GM12878 (cell line): Measurements from ENCODE around the gene CTH. TPM values are rescaled to one million over a fixed set of nuclear protein-coding genes. Genes with fewer than 3 reads are reported as not detected.

Source experiments
- ATAC-seq: fragments of 200-7000 bp; cut with Tn5 transposase; 3 replicates; pipeline ENCODE4 v1.9.1; 2020; ENCODE audit warnings: mild to moderate bottlenecking, moderate library complexity
- BruUV-seq: library from RNA; stranded (reverse); fragments of 400-500 nt; replicated peaks from 2 replicates; lab custom pipeline; 2021; lab: Mats Ljungman, UMichigan
- CTCF ChIA-PET: fragments of 300-600 bp; sonication (Branson Sonifier 250); formaldehyde crosslinking; extraction: SDS; loops from one replicate; lab custom pipeline; 2021; ENCODE audit warnings: inconsistent platforms; lab: Yijun Ruan, JAX
- POLR2A ChIA-PET: fragments of 350-600 bp; formaldehyde crosslinking; extraction: SDS; loops from one replicate; lab custom pipeline; 2021; ENCODE audit warnings: inconsistent platforms; lab: Charles Lee
- RAD21 ChIA-PET: fragments of 300-600 bp; sonication (Branson Sonifier 250); formaldehyde crosslinking; loops from one replicate; lab custom pipeline; 2023; ENCODE audit warnings: antibody characterized with exemption; ENCODE audit not compliant: unreplicated experiment; lab: Charles Lee
- SMC1A ChIA-PET: fragments of 300-600 bp; sonication (Branson Sonifier 250); formaldehyde crosslinking; loops from one replicate; lab custom pipeline; 2023; ENCODE audit not compliant: unreplicated experiment, uncharacterized antibody; lab: Charles Lee
- DNase-seq: peaks from one replicate; pipeline ENCODE4 v3.0.0-alpha.2; 2011; ENCODE audit warnings: low read depth, low spot score
- FAIRE-seq: peaks from 3 replicates; lab custom pipeline; 2011; peaks lifted over from hg19 to GRCh38; lab: Jason Lieb, UNC
- H2AFZ ChIP-seq: 2 replicates; pipeline ENCODE4 v1.6.0; 2011; ENCODE audit warnings: low read depth, low read length, control low read depth; ENCODE audit not compliant: control insufficient read depth
- H3K27ac ChIP-seq: 2 replicates; pipeline ENCODE4 v1.5.1; 2011; ENCODE audit warnings: control low read depth; ENCODE audit not compliant: control insufficient read depth, insufficient read depth
- H3K27me3 ChIP-seq, 2 experiments: replicated peaks in 1 of 2; 2 replicates each; pipeline versions ENCODE4 v1.6.0 to v1.6.1; 2011; ENCODE audit warnings: low read length in 1 of 2; ENCODE audit not compliant: control insufficient read depth in 2 of 2, insufficient read depth in 2 of 2
- H3K36me3 ChIP-seq, 2 experiments: 2 replicates each; pipeline ENCODE4 v1.5.1; 2011; ENCODE audit warnings: low read length in 1 of 2; ENCODE audit not compliant: control insufficient read depth in 2 of 2, insufficient read depth in 2 of 2
- H3K4me1 ChIP-seq: 2 replicates; pipeline ENCODE4 v1.6.1; 2011; ENCODE audit warnings: mild to moderate bottlenecking, low read length, moderate library complexity, mixed read lengths; ENCODE audit not compliant: control insufficient read depth, insufficient read depth
- H3K4me2 ChIP-seq: 2 replicates; pipeline ENCODE4 v1.6.0; 2011; ENCODE audit warnings: control low read depth; ENCODE audit not compliant: control insufficient read depth, insufficient read depth
- H3K4me3 ChIP-seq: fragments of 200-600 bp; sonication (generic); 2 replicates; pipeline ENCODE4 v1.5.1; 2016
- H3K79me2 ChIP-seq: 2 replicates; pipeline ENCODE4 v1.6.0; 2011; ENCODE audit warnings: low read length; ENCODE audit not compliant: control insufficient read depth, insufficient read depth
- H3K9ac ChIP-seq: 2 replicates; pipeline ENCODE4 v1.8.0; 2011; ENCODE audit warnings: low read length, control low read depth, mixed read lengths; ENCODE audit not compliant: control insufficient read depth, insufficient read depth
- H3K9me3 ChIP-seq: replicated peaks from 3 replicates; pipeline ENCODE4 v1.5.1; 2011; ENCODE audit warnings: mild to moderate bottlenecking, low read length; ENCODE audit not compliant: control insufficient read depth, insufficient read depth
- H4K20me1 ChIP-seq: 2 replicates; pipeline ENCODE4 v1.6.0; 2011; ENCODE audit not compliant: control insufficient read depth, insufficient read depth
- ASH2L ChIP-seq: fragments of 300-600, 200-600 bp; sonication (generic); IDR thresholded peaks from 2 replicates; pipeline ENCODE4 v1.6.1; 2017; ENCODE audit warnings: low read depth, mild to moderate bottlenecking, borderline replicate concordance
- ATF3 ChIP-seq: IDR thresholded peaks from 2 replicates; pipeline ENCODE4 v1.6.1; 2011; ENCODE audit warnings: low read depth, mild to moderate bottlenecking, low read length, moderate library complexity, borderline replicate concordance; ENCODE audit errors: extremely low read depth
- CBX3 ChIP-seq: fragments of 200-600 bp; sonication (generic); IDR thresholded peaks from 2 replicates; pipeline ENCODE4 v1.6.1; 2016; ENCODE audit warnings: low read depth, borderline replicate concordance
- DPF2 ChIP-seq: fragments of 450-650 bp; IDR thresholded peaks from 2 replicates; pipeline ENCODE4 v1.6.1; 2017; ENCODE audit warnings: mild to moderate bottlenecking
- EP300 ChIP-seq, 2 experiments: fragments of 150-350 bp in 1 of 2; IDR thresholded peaks; 2 replicates each; pipeline ENCODE4 v1.6.1; 2011 to 2012; ENCODE audit warnings: low read depth in 2 of 2, low read length in 2 of 2, borderline replicate concordance in 1 of 2, improper control_type of control experiment in 1 of 2, inconsistent platforms in 1 of 2; ENCODE audit not compliant: control insufficient read depth in 1 of 2
- IKZF1 ChIP-seq: fragments of 450-650 bp; conservative IDR thresholded peaks from 2 replicates; pipeline ENCODE4 v1.6.1; 2017; ENCODE audit warnings: antibody characterized with exemption, mild to moderate bottlenecking
- IKZF2 ChIP-seq, 2 experiments: fragments of 450-650 bp; IDR thresholded peaks; 2 replicates each; pipeline ENCODE4 v1.6.1; 2017; ENCODE audit warnings: mild to moderate bottlenecking in 2 of 2, moderate library complexity in 2 of 2
- RAD51 ChIP-seq: fragments of 450-650 bp; IDR thresholded peaks from 2 replicates; pipeline ENCODE4 v1.6.1; 2016; ENCODE audit warnings: moderate library complexity, mild to moderate bottlenecking, inconsistent platforms
- RELB ChIP-seq: fragments of 450-650 bp; IDR thresholded peaks from 2 replicates; pipeline ENCODE4 v1.6.1; 2017; ENCODE audit warnings: low read depth, mild to moderate bottlenecking, moderate library complexity
- SMAD5 ChIP-seq: IDR thresholded peaks from 2 replicates; pipeline ENCODE4 v1.6.1; 2016; ENCODE audit warnings: antibody characterized with exemption, low read depth
- SPI1 ChIP-seq: IDR thresholded peaks from 2 replicates; pipeline ENCODE4 v1.6.1; 2011; ENCODE audit warnings: low read depth, mild to moderate bottlenecking, low read length, moderate library complexity, borderline replicate concordance; ENCODE audit not compliant: insufficient read depth
- TBL1XR1 ChIP-seq: IDR thresholded peaks from 2 replicates; pipeline ENCODE4 v1.6.1; 2012; ENCODE audit warnings: low read depth, low read length, improper control_type of control experiment
- ZBTB11 ChIP-seq: fragments of 450-650 bp; formaldehyde crosslinking; IDR thresholded peaks from 2 replicates; pipeline ENCODE4 v1.5.0; 2022; ENCODE audit warnings: mild to moderate bottlenecking, missing genetic modification characterization
- in situ Hi-C: fragments of 300-500 bp; cut with MboI; formaldehyde crosslinking; loops from 9 replicates; pipeline ENCODE4 v1.14.3; 2018; ENCODE audit warnings: mixed read lengths
- intact Hi-C: fragments of 100-400 bp; cut with micrococcal nuclease; formaldehyde crosslinking; loops from one replicate; pipeline ENCODE4 v1.14.2; 2022; ENCODE audit not compliant: unreplicated experiment
- polyA plus RNA-seq, 11 experiments: library from polyadenylated mRNA; depleted of rRNA in 4 of 11; unstranded in 6 of 11; stranded (reverse) in 5 of 11; fragments of >200 nt; fragmentation: Nextera tagmentation in 4 of 11; fragmentation: Illumina TruSeq in 1 of 11; extraction: Ambion mirVana in 4 of 11; extraction: Trizol in 1 of 11; gene quantifications; 1 replicate in 1 of 11; 2 replicates in 10 of 11; pipeline versions ENCODE4 v1.2.1 to v1.2.3, GENCODE V29; 2011 to 2016; ENCODE audit warnings: inconsistent platforms in 2 of 11, missing spikeins in 2 of 11, low read depth in 1 of 11
- total RNA-seq, 4 experiments: library from RNA; depleted of rRNA in 3 of 4; stranded (reverse); fragments of >200 nt in 3 of 4; fragmentation: Illumina TruSeq in 1 of 4; extraction: Trizol in 1 of 4; gene quantifications; 2 replicates each; pipeline versions ENCODE4 v1.2.1 to v1.2.3, GENCODE V29; 2013 to 2021

Gene CTH
- total and polyA plus RNA-seq, 10 of the 15 experiments (the other 5 are each of a cell fraction or from before 2014, with no cell fraction given), result 6.3 to 17.5 (median 10.4) TPM

- TF ChIP-seq TBL1XR1 (no peak), RAD51 (no peak), ZBTB11 (CRISPR knock-in tag) (no peak), CBX3 (no peak), ASH2L (no peak)
Observed at GRCh38 chr1:70376196-70376595, 34.9 kb upstream of the CTH start (continued).

- peak; percentile 87 for ATAC-seq
- RAD21 ChIA-PET, result no interaction called here
- intact Hi-C loops, result loop anchor here (2.0 kb wide), 1 partner anchor 18 kb away; no protein-coding TSS in a partner anchor
Observed at GRCh38 chr1:70382682-70383081, 28.4 kb upstream of the CTH start.

More at GRCh38 chr1:70382682-70383081, 28.4 kb upstream of the CTH start:
- Histone ChIP-seq H3K9me3 (no peaks in the 10 kb centered on the region; the same call in 2 of the 3 replicates), H2AFZ (no peak overlapping the region), H3K79me2 (no peaks in the 10 kb centered on the region), H3K4me3 (no peak overlapping the region), H3K27ac (no peak overlapping the region), H4K20me1 (no peaks in the 10 kb centered on the region), H3K9ac (no peak overlapping the region), H3K27me3 (no peaks in the 10 kb centered on the region), H3K4me2 (no peak overlapping the region), H3K4me1 (no peaks in the 10 kb centered on the region), H3K36me3 (no peaks in the 10 kb centered on the region)
- BruUV-seq, result no TSS peak
- FAIRE-seq, result no peak
- no peak for DNase-seq
- in situ Hi-C loops, result no loop called here
- POLR2A ChIA-PET, result no interaction called here
- TF ChIP-seq ATF3 (no peak), SPI1 (peak; percentile 89), IKZF1 (peak; percentile 61), IKZF2 (IDR thresholded peaks at IDR 0.05) (peak; percentile 59 to 77; a peak in 3 of 4 replicates), EP300 (IDR thresholded peaks at IDR 0.05; ENCODE audit: borderline replicate concordance in 1 of 2, control insufficient read depth in 1 of 2, low read depth in 2 of 2, low read length in 2 of 2) (peak in 1 of 2 experiments; percentile 47; a peak in 1 of 4 replicates), DPF2 (0 out of 2 replicates have a peak, but pooled peaks have one; percentile 38), SMAD5 (no peak), RELB (peak; percentile 55)
- CTCF ChIA-PET, result interaction anchor here (1.4 kb wide), 1 partner anchor 29 kb away, joined by 3 read pairs; the partner anchor contains the start of gene ANKRD13C
- SMC1A ChIA-PET, result interaction anchor here (0.7 to 1.7 kb wide), 5 partner anchors 12 to 32 kb away, joined by 3 to 5 read pairs (median 4); partner anchors contain the start of gene CTH
